HS-5 (cell line): ENCODE results near the gene OPN5.
"Not testable (repeated sequence)": the region's sequence is repeated elsewhere in the genome, so short reads cannot be mapped to it uniquely, and the experiment has no call there.

Source experiments
- DNase-seq: peaks from one replicate; pipeline ENCODE4 v3.0.0-alpha.2; 2012; ENCODE audit warnings: low read depth

Gene OPN5, protein sequence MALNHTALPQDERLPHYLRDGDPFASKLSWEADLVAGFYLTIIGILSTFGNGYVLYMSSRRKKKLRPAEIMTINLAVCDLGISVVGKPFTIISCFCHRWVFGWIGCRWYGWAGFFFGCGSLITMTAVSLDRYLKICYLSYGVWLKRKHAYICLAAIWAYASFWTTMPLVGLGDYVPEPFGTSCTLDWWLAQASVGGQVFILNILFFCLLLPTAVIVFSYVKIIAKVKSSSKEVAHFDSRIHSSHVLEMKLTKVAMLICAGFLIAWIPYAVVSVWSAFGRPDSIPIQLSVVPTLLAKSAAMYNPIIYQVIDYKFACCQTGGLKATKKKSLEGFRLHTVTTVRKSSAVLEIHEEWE

DNA sequence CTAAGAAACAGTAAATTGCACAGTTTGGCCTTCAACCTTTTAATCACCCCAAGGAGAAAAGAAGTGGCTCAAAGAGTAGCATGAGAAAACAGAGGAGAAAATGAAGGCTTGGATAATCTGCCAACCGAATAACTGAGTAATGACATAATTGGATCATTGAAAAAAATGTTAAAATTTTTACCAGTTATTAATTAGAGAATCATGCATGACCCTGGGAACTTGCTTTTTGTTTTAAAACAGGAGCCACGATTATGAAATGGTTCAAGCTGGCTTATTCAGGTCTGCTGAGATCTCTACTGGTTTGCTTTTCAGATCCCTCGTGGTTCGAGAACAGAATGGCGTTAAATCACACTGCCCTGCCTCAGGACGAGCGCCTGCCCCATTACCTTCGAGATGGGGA lies at the start of gene OPN5:
Gene OPN5 (plus strand): TSS at position 301 of the 400 bp plus-strand sequence. CDS start 35 bp downstream, at position 336.
- no peak for DNase-seq

DNA sequence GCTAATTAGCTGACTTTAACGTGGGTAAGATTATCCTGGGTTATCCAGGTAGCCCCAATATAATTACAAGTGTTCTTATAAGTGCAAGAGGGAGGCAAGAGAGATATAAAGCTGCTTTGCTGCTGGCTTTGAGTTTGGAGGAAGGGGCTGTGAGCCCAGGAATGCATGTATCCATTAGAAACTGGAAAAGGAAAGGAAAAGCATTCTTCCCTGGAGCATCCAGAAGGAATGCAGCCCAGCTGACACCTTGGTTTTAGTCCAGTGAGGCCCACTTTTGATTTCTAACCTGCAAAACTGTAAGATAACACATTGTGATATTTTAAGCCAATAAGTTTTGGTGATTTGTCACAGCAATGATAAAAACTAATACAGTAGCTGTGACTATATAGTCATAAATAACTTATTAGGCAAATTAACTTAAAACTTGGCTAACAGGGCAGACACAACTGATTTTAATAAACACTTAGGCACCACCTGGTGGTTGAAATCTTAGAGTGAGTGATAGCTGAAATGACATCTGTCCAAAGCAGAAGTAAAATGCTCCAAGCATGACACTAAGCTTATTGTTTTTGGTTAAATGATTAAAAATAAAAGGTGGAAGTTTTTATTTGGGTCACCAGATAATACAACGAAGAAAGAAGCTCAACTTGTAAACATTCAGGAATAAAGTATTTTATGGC lies 47.8 kb upstream of the OPN5 start:
- no peak for DNase-seq

DNA sequence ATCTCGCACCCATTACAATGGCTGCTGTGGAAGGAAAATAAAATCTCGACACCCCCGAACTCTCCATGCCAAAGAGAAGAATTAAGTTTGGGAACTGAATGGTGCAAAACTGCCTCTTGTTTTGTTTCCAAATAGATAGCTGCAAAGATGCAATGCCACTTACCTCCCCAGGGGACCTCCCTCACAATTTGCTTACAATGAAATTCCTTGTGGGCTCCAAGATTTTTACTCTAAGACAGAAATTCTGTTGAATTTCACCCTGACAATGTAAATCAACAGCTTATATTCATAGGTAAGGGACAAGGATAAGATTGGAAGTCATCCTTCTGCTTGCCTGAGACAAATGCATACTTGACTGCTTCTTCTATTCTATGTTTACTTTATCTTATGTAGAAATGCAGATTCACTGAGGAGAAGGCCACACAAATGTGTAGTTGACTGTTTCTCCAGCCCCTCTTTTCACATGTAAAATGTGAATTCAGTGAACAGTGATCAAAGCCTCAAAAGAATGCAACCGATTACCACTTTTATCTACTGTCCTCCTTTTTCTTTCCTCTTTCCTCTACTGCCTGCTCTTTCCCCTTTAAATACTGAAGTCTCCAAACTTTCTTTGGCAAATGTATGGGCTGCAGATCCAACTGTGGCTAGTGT lies 46.9 kb upstream of the OPN5 start:
- no peak for DNase-seq

DNA sequence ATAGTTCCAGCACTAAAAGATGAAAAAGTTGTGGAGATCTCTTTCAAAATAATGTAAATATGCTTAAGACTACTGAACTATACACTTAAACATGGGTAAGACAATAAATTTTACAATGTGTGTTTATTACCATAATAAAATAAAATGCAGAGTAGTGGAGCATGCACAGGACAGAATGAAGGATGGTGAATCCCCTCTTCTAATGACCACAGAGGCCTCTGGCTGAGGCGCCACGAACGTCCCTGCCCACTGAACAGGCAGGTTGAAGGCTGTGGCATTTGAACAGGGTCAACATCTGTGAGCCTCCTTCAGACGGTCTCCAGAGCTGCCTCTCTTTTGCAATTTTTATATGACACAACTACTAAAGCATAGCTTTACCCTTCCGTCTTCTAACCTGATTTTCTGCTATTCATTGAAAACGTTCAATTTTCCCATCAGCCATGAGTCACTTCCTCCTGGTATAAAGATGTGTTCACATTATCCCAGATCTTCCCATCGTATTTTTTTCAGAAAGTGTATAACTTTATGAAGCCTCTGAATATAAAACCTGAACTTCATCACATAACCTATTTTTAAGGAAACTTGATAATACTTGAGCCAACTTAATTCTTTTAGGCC lies 45.6 kb upstream of the OPN5 start:
- no peak for DNase-seq

DNA sequence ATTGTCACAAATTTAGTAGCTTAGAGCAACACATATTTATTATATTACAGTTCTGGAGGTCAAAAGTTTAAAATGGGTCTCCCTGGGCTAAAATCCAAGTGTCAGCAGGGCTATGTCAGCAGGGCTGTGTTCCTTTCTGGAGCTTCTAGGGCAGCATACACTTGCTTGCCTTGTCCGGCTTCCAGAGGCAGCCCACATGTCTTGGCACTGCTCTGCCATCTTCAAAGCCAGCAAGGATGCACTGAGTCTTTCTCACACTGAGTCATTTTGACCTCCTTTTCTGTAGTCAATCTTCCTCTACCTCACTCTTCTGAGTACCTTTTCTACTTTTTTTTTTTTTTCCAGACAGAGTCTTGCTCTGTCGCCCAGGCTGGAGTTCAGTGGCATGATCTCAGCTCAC lies 44.4 kb upstream of the OPN5 start:
- no peak for DNase-seq

DNA sequence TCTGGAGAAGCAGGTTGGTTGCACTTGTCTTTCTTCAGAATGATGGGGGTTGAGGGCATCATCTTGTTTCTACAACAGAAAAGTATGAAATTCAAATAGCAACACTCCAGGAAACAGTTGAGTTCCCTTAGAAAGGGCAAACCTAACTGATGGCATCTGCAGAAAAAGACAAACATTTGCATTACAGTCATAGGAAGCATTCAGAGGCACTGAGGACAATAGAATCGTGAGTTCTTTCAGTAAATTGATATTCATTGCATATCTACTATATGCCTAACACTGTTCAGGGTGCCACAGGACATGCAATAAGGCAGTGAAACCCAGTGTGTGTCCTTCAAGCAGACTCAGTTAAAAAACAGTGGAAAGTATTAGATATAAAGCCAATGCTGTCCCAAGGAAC lies 41.1 kb upstream of the OPN5 start:
- no peak for DNase-seq

DNA sequence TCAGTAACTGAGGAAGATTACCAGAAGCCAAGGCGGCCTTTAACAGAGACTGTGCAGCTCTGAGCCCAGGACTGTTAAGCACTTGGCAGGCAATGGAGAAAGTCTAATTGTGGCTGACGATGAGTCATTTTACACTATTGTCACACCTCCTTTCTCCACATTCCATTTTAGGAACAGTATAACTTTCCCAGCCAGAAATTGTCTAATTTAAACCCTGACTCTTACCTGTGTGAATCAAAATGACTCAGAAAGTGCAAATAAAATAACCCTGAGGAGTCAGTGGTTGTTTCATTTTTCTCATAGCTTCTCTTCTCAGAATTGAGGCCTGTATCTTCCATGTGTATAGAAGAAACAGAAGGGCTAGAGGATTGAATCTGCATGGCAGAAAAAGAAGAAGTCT lies 40.0 kb upstream of the OPN5 start:
- no peak for DNase-seq

DNA sequence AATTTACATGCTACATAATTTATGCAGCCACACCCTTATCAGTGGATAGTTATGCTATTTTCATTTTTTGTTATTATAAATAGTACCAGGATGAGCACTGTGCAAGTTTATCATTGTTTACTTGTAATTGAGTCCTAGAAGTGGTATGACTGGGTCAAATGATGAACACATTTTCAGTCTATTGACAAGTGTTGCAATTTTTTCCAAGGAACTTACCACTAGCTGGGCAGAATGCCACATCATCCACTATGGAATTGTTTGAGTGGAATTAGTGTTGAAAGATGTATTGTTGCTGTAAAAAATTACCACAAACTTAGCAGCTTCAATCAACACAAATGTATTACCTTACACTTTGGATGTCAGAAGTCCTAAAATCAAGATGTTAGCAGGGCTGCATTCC lies 38.1 kb upstream of the OPN5 start:
- no peak for DNase-seq

DNA sequence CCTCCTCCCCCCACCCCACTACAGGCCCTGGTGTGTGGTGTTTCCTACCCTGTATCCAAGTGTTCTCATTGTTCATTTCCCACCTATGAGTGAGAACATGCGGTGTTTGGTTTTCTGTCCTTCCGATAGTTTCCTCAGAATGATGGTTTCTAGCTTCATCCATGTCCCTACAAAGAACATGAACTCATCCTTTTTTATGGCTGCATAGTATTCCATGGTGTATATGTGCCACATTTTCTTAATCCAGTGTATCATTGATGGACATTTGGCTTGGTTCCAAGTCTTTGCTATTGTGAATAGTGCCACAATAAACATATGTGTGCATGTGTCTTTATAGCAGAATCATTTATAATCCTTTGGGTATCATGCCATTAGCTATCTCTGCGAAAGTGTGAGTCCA lies 36.6 kb upstream of the OPN5 start:
- not testable (repeated sequence) for DNase-seq

DNA sequence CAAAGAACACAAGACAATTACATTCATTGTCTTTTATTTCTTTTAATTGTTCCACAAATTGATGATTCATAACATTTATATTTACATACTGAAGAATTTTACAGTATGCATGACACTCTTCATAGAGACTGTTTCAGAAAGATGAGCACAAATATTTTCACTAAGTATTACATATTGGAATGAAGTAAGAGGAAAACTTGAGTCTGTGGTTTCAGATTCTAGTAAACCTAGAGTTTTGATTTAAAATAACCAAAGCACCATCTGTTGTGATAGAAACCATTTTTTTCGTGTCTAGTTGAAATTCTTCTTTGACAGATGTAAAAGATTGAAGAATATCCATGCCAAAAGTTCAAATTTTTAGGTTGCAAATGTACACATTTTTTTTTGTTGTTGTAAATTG lies 32.1 kb upstream of the OPN5 start:
- no peak for DNase-seq

DNA sequence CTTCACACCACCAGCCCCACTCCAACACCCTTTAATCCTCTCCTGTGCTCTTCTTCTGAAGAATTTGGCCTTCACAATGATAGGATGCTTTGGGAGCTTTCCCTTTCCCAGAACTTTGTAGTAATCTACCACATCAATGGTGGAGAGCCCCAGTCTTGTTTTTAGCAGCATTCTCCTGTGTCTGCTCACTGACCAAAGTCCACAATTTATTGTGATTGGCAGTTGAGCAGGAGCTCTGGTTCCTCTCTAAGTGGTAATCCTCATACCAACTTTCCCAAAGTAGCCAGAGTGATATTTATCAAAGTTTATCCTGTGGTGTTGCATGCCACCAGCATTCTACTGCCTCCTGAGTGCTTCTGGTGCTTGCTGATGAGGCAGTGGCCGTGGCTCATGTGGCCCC lies 29.0 kb upstream of the OPN5 start:
- no peak for DNase-seq

DNA sequence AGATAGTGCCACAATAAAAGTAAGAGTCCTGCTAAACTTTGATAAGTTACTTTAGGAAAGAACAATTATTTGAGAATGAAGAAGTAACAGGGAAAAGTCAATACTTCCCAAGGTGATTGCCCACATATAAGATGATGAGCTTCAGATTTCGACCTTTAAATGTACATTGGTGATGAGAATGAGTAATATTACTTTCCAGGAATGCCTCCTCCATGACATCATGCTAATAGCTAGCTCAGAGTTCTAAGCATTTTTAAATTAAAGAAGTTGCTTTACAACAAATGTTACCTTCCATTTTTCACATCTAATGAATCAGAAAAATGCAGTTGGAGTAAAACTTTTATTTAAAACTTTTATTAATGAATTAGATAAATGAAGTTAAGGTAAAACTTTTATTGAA lies 22.5 kb upstream of the OPN5 start:
- DNase-seq: no peak

DNA sequence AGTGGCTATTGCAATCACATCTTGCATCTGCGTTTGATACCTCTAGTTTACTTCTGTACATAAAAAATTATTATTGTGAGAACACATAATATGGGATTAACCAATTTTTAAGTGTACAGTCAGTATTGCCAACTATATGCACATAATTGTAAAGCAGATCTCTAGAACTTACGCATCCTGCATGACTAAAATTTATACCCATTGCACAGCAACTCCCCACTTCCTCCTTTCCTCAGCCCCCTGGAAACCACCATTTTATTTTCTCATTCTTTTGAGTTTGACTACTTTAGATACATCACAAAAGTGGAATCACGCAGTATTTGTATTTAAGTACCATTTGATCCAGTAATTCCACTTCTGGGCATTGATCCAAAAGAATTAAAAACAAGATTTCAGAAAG lies 19.3 kb upstream of the OPN5 start:
- DNase-seq: no peak

DNA sequence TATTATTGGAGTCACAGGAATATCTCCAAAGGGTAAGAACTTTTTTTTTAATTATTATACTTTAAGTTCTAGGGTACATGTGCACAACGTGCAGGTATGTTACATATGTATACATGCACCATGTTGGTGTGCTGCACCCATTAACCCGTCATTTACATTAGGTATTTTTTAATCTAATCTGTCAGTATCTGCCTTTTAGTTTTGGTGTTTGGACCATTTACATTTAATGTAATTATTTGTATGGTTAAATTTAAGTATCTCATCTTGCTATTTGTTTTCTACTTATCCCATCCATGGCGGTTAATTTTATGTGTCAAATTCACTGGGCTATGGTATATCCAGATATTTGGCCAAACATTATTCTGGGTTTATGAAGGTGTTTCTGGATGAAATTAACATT lies 15.4 kb upstream of the OPN5 start:
- DNase-seq: no peak

DNA sequence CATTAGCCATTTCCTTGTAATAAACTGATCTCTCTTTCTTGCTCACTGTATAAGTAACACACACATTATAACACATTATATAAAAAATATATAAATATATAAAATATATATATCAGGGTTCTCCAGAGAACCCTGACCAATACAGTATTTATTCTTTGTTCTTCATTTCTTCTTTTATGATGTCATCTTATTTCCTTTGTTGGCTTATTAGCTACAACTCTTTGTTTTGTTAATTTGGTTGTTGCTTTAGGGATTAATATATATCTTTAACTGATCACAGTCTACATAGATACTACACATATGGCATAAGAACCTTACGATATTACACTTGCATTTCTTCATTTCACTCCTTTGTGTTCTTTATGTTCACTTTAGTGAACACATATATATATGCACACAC lies 14.7 kb upstream of the OPN5 start:
- no peak for DNase-seq

DNA sequence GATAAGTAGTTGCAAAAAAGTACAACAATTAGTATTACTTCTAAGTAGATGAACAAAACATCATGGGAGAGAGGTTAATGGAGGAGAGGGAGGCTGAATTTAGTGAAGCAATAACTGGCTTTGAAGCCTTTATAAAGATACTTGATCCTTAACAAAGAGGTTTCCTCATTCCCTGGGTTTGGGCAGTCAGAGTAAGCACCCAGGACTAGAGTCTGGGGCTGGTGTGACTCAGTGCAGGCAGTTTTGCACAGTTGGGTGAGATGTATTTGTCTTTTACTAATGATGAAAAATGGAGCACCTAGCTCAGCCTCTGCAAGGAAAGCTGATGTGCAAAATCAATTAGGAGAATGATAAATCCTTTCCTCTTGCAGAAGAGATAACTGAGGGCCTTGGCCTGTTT lies 11.8 kb upstream of the OPN5 start:
- DNase-seq: no peak

DNA sequence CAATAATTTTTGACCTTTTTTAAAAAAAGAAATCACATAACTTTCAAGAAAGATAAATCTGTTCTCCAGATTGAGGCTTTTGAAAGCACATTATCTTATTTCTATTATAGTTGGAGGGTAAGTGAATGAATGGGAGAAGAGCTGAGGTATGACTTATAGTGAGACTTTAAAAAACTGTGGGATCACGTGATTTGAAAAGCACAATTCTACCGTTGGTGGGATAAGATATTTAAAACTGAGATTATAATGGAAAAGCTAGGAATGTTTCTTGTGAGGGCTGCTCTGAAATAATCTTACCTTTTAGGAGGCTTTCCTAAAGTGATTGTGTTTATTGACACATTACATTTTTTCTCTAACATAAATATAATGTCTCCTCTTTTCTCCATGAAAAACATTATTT lies 9.5 kb upstream of the OPN5 start:
- no peak for DNase-seq

DNA sequence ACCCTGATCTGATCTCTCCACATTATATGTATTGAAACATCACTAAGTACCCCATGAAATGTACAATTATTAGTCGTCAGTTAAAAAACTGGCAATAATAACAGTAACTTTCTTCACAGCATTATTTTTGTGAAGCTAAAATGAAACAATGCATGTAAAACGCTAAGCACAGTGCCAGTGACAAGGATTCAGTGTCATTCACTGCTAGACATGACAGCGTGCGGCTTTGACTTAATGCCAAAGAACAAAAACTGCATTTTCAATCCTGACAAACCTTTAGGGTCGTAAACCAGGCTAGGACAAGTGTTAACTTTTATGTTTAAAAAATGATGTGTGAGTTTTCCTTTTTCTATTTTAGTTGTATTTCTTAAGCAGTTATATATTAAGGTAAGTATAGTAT lies 8.8 kb upstream of the OPN5 start:
- DNase-seq: no peak

DNA sequence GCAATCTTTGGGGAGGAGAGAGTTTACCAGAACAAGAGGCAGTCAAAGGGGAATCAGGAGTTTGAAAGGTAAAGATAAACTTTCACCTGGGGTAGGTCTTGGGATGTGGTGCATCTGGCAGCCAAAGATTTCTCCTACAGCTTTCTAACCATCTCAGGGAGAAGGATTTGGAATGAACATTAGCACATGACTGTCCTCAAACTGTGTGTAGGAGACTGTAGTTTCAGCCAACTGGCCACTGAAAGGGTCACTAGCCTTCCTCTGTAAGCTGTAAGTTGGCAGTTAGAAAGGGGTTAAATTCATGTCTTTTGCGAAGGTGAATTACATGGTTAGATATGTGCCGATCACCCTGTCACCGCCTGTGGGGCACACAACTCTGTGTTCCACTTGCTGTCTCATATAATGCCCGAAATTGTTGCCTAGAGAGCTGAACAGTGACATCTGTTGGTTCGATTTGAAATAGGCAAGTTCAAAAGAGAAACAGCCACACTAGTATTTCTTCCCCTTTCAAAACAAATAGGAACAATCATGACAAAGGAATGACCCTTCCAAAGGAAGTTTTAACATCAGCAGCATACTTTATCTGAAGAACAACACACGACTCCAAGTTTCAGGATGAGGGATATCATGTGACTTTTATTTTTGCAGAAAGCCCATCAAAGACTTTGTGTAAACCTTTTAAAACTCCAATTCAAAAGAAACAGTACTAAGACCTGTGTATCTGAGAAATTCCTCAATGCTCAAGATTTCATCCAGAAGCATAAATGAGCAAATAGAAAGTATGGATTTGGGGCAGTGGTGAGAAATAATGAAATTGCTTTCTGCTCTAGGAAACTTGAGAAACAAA lies 1.1 kb upstream of the OPN5 start:
- peak; percentile 74 for DNase-seq

DNA sequence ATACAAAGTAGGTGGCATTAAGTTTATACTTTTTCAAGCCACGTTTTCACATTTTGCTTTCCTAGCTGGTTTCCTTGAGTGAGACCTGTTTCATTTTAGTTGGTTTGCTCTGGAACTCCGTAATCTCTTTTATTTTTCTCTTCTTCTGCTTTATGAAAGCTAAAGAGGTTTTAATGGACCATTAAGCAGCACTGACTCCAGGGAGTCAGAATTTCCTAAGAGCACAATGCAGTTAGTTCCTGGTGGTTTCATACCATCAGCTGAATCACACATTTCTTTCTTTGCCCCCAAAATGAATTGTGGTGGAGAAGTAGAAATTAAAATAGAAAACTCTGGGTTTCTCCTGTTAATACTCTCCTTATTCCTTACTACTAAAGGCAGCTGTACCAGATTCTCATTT lies 3.4 kb downstream of the OPN5 start:
- DNase-seq: no peak

DNA sequence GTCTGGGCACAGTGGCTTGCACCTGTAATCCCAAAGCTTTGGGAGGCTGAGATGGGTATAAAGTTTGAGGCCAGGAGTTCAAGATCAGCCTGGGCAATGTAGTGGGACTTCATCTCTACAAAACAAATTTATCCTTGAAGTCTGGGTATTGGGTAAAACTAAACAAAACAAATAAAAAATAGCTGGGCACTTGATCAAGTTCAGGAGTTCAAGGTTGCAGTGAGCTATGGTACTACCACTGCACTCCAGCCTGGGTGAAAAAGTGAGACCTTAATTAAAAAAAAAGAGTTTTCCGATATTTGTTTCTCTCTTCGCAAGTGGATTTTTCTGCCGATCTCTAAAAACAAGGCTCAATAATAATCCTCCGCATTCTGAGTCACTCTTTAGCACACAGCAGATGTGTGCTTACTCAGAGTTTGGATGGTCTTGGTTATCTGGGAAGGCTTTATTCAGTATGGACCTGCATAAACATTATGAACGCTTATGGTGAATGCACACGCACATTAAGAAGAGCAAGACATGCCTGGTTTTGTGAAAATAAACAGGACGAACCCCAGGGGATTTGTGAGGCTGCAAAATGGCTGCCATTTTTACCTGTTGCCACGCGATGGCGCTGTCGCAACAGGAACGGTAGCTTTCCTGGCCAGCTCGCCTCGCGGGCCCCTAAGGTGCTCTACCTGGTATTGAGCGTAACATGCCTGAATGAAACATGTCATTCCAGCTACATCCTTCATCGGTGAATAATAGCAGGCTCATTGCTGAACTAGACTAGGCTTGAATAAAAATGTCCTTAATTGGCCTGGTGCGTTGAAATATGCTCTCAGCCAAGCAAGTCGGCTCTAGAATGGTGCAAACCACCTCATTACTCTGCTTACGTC lies 6.0 kb downstream of the OPN5 start:
- DNase-seq: peak; percentile 25
